Natural killer cell treated with Interleukin-12 subunit alpha and Interleukin-12 subunit beta and Interleukin-15 and Interleukin-18, amount 100 ng/mL, for 72 hours (primary cell): ENCODE data around the gene NFIB. TPM values are rescaled to one million over a fixed set of nuclear protein-coding genes. Genes with fewer than 3 reads are reported as not detected.

Experiments
- ATAC-seq, 2 donors: fragments of 150-1000 bp; cut with Tn5 transposase in 1 of 2; sonication (Bioruptor Pico), chemical (Tn5 transposase) in 1 of 2; 2 replicates each; pipeline ENCODE4 v1.10.0; 2021
- DNase-seq: peaks from one replicate; pipeline ENCODE4 v3.0.0; 2022; ENCODE audit warnings: low spot score
- H3K27ac Mint-ChIP-seq, 2 donors: 1 replicate in 1 of 2; 2 replicates in 1 of 2; pipeline ENCODE4 v1.8.0; 2022; ENCODE audit warnings: mixed read lengths in 2 of 2, mild to moderate bottlenecking in 1 of 2, moderate library complexity in 1 of 2
- H3K27me3 Mint-ChIP-seq, 2 donors: 1 replicate in 1 of 2; 2 replicates in 1 of 2; pipeline ENCODE4 v1.8.0; 2022; ENCODE audit warnings: mixed read lengths in 2 of 2
- H3K36me3 Mint-ChIP-seq: one replicate; pipeline ENCODE4 v1.8.0; 2022; ENCODE audit warnings: mixed read lengths
- H3K4me1 Mint-ChIP-seq, 2 donors: 1 replicate in 1 of 2; 2 replicates in 1 of 2; pipeline ENCODE4 v1.8.0; 2022; ENCODE audit warnings: low read depth in 2 of 2, mixed read lengths in 2 of 2, mild to moderate bottlenecking in 1 of 2
- H3K4me3 Mint-ChIP-seq: one replicate; pipeline ENCODE4 v1.8.0; 2022; ENCODE audit warnings: mixed read lengths
- H3K9me3 Mint-ChIP-seq: 2 replicates; pipeline ENCODE4 v1.8.0; 2022; ENCODE audit warnings: mixed read lengths
- total RNA-seq, 2 donors: library from RNA; stranded (reverse); gene quantifications; one replicate each; pipeline ENCODE4 v1.2.3, GENCODE V29; 2022

Gene NFIB
- total RNA-seq, 2 donors from 2014 or later, result not detected

GRCh38 chr9:14348373-14349145, 34.6 kb upstream of the NFIB start:
- DNase-seq, result no peak
- no peaks in the 10 kb centered on the region for H3K36me3 Mint-ChIP-seq
- peaks cover 50 to 56% of the 10 kb centered on the region in 2 donors for H3K27me3 Mint-ChIP-seq
- ATAC-seq, result no peak
- no peak overlapping the region for H3K27ac Mint-ChIP-seq
- no peaks in the 10 kb centered on the region for H3K9me3 Mint-ChIP-seq
- H3K4me1 Mint-ChIP-seq, result no peaks in the 10 kb centered on the region
- no peak overlapping the region for H3K4me3 Mint-ChIP-seq

- Mint-ChIP-seq H3K4me3 (no peak overlapping the region), H3K36me3 (no peaks in the 10 kb centered on the region), H3K4me1 (no peaks in the 10 kb centered on the region), H3K27me3 (peaks cover 45 to 50% of the 10 kb centered on the region in 2 donors), H3K27ac (no peak overlapping the region), H3K9me3 (no peaks in the 10 kb centered on the region)
- no peak for DNase-seq
- no peak for ATAC-seq
These were observed 34.1 kb upstream of the NFIB start for GRCh38 chr9:14348123-14348372.

- Mint-ChIP-seq H3K27ac (no peak overlapping the region), H3K9me3 (no peaks in the 10 kb centered on the region), H3K4me3 (no peak overlapping the region), H3K27me3 (peaks cover 40 to 46% of the 10 kb centered on the region in 2 donors), H3K4me1 (no peaks in the 10 kb centered on the region), H3K36me3 (no peaks in the 10 kb centered on the region)
- ATAC-seq (no peak), DNase-seq (no peak)
These were observed 33.6 kb upstream of the NFIB start for GRCh38 chr9:14347406-14348122.

- no peak for ATAC-seq
- H3K36me3 Mint-ChIP-seq, result no peaks in the 10 kb centered on the region
- H3K4me3 Mint-ChIP-seq, result no peak overlapping the region
- H3K27ac Mint-ChIP-seq, result no peak overlapping the region
- H3K4me1 Mint-ChIP-seq, result no peaks in the 10 kb centered on the region
- no peaks in the 10 kb centered on the region for H3K9me3 Mint-ChIP-seq
- peaks cover 39 to 40% of the 10 kb centered on the region in 2 donors for H3K27me3 Mint-ChIP-seq
- DNase-seq, result no peak
These were observed 33.0 kb upstream of the NFIB start for GRCh38 chr9:14346811-14347405.

- Mint-ChIP-seq H3K9me3 (no peaks in the 10 kb centered on the region), H3K4me1 (no peaks in the 10 kb centered on the region), H3K4me3 (no peak overlapping the region), H3K27me3 (peaks cover 33 to 39% of the 10 kb centered on the region in 2 donors), H3K36me3 (no peaks in the 10 kb centered on the region), H3K27ac (no peak overlapping the region)
- DNase-seq (no peak), ATAC-seq (no peak)
These were observed 32.4 kb upstream of the NFIB start for GRCh38 chr9:14346231-14346791.

- no peaks in the 10 kb centered on the region for H3K36me3 Mint-ChIP-seq
- ATAC-seq (no peak), DNase-seq (no peak)
- peaks cover 28 to 37% of the 10 kb centered on the region in 2 donors for H3K27me3 Mint-ChIP-seq
- H3K4me3 Mint-ChIP-seq, result no peak overlapping the region
- no peak overlapping the region for H3K27ac Mint-ChIP-seq
- H3K9me3 Mint-ChIP-seq, result no peaks in the 10 kb centered on the region
- no peaks in the 10 kb centered on the region for H3K4me1 Mint-ChIP-seq
These were observed 31.7 kb upstream of the NFIB start for GRCh38 chr9:14345354-14346230.

GRCh38 chr9:14344941-14345353, 31.0 kb upstream of the NFIB start:
- H3K27ac Mint-ChIP-seq, result no peak overlapping the region
- no peak for ATAC-seq
- H3K27me3 Mint-ChIP-seq, result peaks cover 28 to 35% of the 10 kb centered on the region in 2 donors
- H3K4me3 Mint-ChIP-seq, result no peak overlapping the region
- no peaks in the 10 kb centered on the region for H3K9me3 Mint-ChIP-seq
- no peaks in the 10 kb centered on the region for H3K4me1 Mint-ChIP-seq
- H3K36me3 Mint-ChIP-seq, result no peaks in the 10 kb centered on the region
- no peak for DNase-seq

- Mint-ChIP-seq H3K36me3 (no peaks in the 10 kb centered on the region), H3K27me3 (peaks cover 28 to 32% of the 10 kb centered on the region in 2 donors), H3K27ac (no peak overlapping the region), H3K9me3 (peaks cover 3% of the 10 kb centered on the region), H3K4me3 (no peak overlapping the region), H3K4me1 (no peaks in the 10 kb centered on the region)
- ATAC-seq (no peak), DNase-seq (no peak)
These were observed 30.1 kb upstream of the NFIB start for GRCh38 chr9:14344053-14344524.

GRCh38 chr9:14343261-14344031, 29.5 kb upstream of the NFIB start:
- Mint-ChIP-seq H3K27me3 (peaks cover 26 to 31% of the 10 kb centered on the region in 2 donors), H3K4me1 (no peaks in the 10 kb centered on the region), H3K27ac (no peak overlapping the region), H3K9me3 (peaks cover 3% of the 10 kb centered on the region), H3K36me3 (no peaks in the 10 kb centered on the region), H3K4me3 (no peak overlapping the region)
- no peak for ATAC-seq
- no peak for DNase-seq

GRCh38 chr9:14342736-14343135, 28.8 kb upstream of the NFIB start:
- Mint-ChIP-seq H3K36me3 (no peaks in the 10 kb centered on the region), H3K4me3 (no peak overlapping the region), H3K27ac (no peak overlapping the region), H3K27me3 (peaks cover 20 to 29% of the 10 kb centered on the region in 2 donors), H3K4me1 (no peaks in the 10 kb centered on the region), H3K9me3 (peaks cover 3% of the 10 kb centered on the region)
- DNase-seq (no peak), ATAC-seq (no peak)

- ATAC-seq, result no peak
- H3K9me3 Mint-ChIP-seq, result peaks cover 3% of the 10 kb centered on the region
These were observed 27.6 kb upstream of the NFIB start for GRCh38 chr9:14341437-14342122.

GRCh38 chr9:14340994-14341393, 27.1 kb upstream of the NFIB start:
- Mint-ChIP-seq H3K4me3 (no peak overlapping the region), H3K36me3 (no peaks in the 10 kb centered on the region), H3K9me3 (peaks cover 3% of the 10 kb centered on the region), H3K27ac (no peak overlapping the region), H3K27me3 (peaks cover 20 to 27% of the 10 kb centered on the region in 2 donors), H3K4me1 (no peaks in the 10 kb centered on the region)
- DNase-seq (no peak), ATAC-seq (no peak)

More at GRCh38 chr9:14341437-14342122, 27.6 kb upstream of the NFIB start:
- no peak for DNase-seq
- H3K36me3 Mint-ChIP-seq, result no peaks in the 10 kb centered on the region
- peaks cover 20 to 29% of the 10 kb centered on the region in 2 donors for H3K27me3 Mint-ChIP-seq
- H3K27ac Mint-ChIP-seq, result no peak overlapping the region
- H3K4me3 Mint-ChIP-seq, result no peak overlapping the region
- H3K4me1 Mint-ChIP-seq, result no peaks in the 10 kb centered on the region
